T-helper 17 cell (primary cell): Measurements from ENCODE around the gene CCDC9. TPM values are rescaled to one million over a fixed set of nuclear protein-coding genes. Genes with fewer than 3 reads are reported as not detected.
"Not testable (repeated sequence)": the region's sequence is repeated elsewhere in the genome, so short reads cannot be mapped to it uniquely, and the experiment has no call there.

Source experiments
- ATAC-seq: fragments of 150-1000 bp; cut with Tn5 transposase; 2 replicates; pipeline ENCODE4 v1.10.0; 2021; ENCODE audit warnings: mild to moderate bottlenecking, moderate library complexity
- DNase-seq, 3 donors: peaks; one replicate each; pipeline versions ENCODE4 v3.0.0 to v3.0.0-alpha.2; 2020 to 2021
- H3K9me3 ChIP-seq: one replicate; pipeline ENCODE4 v1.7.0; 2013; ENCODE audit warnings: low read length, mild to moderate bottlenecking; ENCODE audit not compliant: control insufficient read depth, poor library complexity, severe bottlenecking
- H3K27ac Mint-ChIP-seq: one replicate; pipeline ENCODE4 v1.8.0; 2022; ENCODE audit warnings: mild to moderate bottlenecking, moderate library complexity, mixed read lengths
- H3K27me3 Mint-ChIP-seq: one replicate; pipeline ENCODE4 v1.8.0; 2022; ENCODE audit warnings: mixed read lengths
- H3K36me3 Mint-ChIP-seq: one replicate; pipeline ENCODE4 v1.8.0; 2022; ENCODE audit warnings: low read depth, mixed read lengths
- H3K4me1 Mint-ChIP-seq: one replicate; pipeline ENCODE4 v1.8.0; 2022; ENCODE audit warnings: mild to moderate bottlenecking, mixed read lengths
- H3K4me3 Mint-ChIP-seq: one replicate; pipeline ENCODE4 v1.8.0; 2022; ENCODE audit warnings: mild to moderate bottlenecking, moderate library complexity, mixed read lengths
- total RNA-seq, 4 donors: library from RNA in 2 of 4; stranded (reverse) in 2 of 4; gene quantifications; one replicate each; pipeline ENCODE4 v1.2.3 and lab custom pipeline; 2022 to 2026

CCDC9 gene
- total RNA-seq, 2 donors from 2014 or later: 35.6 to 53.7 TPM

DNA sequence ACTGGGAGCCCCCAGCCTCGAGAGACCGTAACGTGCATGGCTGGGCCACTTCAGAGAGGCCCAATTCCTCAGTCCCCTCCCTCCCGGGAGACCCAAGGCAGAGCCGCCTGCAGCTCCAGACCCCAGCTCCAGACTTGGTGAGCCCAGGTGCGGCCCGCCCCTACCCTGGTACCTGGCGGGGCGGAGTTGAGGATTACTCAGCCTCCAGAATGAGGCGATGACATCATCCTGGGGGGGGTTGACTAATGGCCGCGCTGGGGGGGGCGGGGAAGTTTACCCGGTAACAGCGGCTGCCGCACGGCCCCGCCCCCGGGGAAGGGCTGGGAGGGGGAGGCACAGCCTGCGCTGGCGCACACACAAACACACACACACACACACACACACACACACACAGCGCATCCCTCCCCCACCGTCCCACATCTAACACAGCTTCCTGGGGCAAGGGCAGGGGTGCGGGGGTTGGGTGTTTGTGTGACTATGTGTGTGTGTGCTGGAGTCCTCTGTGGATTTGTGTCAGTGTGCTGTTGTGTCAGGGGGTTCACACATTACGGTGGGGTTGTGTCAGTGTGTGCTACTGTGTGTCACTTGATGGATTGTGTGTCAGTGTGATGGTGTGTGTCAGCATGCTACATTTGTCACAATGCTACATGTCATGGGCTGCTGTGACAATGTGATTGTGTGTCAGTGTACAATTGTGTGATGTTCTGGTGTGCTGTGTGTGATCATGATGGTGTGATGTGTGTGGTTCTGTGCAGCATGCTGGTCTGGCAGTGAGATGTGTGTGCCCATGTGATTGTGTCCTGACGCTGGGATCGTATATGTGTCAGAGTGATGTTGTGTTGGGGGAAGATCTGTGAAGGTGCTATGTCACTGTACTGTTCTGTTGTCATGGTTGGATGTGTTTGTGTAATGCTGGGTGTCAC lies 15.1 kb upstream of the CCDC9 start:
- ATAC-seq (peak; percentile 71), DNase-seq (peak; percentile 81 to 86 (median 82))
- peaks cover 20% of the 10 kb centered on the region for H3K4me1 Mint-ChIP-seq
- H3K9me3 ChIP-seq: no peaks in the 10 kb centered on the region
- no peaks in the 10 kb centered on the region for H3K36me3 Mint-ChIP-seq
- no peak overlapping the region for H3K27ac Mint-ChIP-seq
- no peaks in the 10 kb centered on the region for H3K27me3 Mint-ChIP-seq
- no peak overlapping the region for H3K4me3 Mint-ChIP-seq

DNA sequence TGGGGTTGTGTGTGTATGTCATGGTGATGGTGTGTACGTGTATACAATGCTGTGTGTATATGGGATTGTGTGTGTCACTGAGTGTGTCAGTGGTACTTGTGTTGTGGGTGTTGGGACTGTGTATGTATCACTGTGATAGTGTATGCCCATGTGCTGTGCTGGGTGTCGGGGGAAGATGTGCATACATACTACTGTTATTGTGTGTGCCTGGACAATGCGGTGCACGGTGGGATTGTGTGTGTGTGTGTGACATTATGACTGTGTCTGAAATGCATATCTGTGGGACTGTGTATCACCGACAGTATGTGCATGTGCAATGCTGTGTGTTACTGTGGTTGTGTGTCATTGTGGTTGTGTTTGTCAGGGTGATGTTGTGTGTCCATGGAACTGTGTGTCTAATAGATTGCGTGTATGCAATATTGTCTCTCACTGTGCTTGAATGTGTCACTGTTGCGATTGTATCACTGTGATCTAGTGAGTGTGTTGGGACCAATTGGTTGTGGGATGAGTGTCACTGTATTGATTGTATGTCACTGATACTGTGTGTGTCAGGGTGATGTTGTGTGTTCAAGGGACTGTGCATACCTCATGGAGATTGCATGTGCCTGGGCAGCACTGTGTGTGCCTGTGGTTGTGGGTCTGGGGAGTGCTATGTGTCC lies 14.3 kb upstream of the CCDC9 start:
- DNase-seq (no peak), ATAC-seq (no peak)
- no peaks in the 10 kb centered on the region for H3K9me3 ChIP-seq
- H3K4me3 Mint-ChIP-seq: no peak overlapping the region
- H3K4me1 Mint-ChIP-seq: peaks cover 20% of the 10 kb centered on the region
- no peaks in the 10 kb centered on the region for H3K36me3 Mint-ChIP-seq
- H3K27ac Mint-ChIP-seq: no peak overlapping the region
- no peaks in the 10 kb centered on the region for H3K27me3 Mint-ChIP-seq

GRCh38 chr19:47243364-47243775 lies 13.0 kb upstream of the CCDC9 start:
- H3K9me3 ChIP-seq: no peaks in the 10 kb centered on the region
- Mint-ChIP-seq H3K27ac (no peak overlapping the region), H3K27me3 (no peaks in the 10 kb centered on the region), H3K4me3 (peak overlapping the region; percentile 86), H3K4me1 (peaks cover 22% of the 10 kb centered on the region), H3K36me3 (no peaks in the 10 kb centered on the region)
- DNase-seq (no peak), ATAC-seq (peak; percentile 1)

DNA sequence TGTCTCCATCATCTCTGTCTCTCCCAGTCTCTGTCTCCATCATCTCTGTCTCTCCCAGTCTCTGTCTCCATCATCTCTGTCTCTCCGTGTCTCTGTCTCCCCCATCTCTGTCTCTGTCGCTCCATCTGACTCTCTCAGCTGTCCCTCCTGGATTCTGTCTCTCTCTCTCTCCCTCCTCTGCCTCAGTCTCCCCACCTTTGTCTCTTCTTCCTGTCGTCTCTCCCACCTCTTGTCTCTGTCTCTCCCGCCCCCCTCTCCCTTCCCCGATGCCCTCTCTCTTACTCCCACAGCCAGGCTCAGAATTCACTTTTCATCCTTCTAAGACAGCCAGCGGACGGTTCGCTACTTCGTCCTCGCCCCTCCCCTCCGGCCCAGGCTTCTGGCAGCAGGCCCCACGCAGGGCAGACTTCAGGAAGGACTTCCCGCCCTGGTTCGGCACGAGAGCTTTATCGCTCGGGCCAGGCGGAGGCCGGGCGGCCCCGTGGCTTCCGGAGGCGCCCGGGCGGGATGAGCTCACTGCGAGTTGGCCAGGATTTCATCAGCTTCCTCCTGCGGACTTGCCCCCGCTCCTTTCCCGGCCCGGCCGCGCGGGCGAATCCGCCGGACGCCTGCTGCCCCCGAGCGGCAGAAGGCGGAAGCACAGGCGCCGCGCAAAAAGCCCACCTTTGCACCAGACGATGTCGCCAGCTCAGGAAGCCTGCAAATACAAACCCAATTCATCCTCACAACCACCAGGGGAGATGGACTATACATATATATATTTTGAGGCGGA lies 12.4 kb upstream of the CCDC9 start:
- H3K9me3 ChIP-seq: no peaks in the 10 kb centered on the region
- ATAC-seq: peak; percentile 55
- Mint-ChIP-seq H3K4me1 (peaks cover 20% of the 10 kb centered on the region), H3K4me3 (peak overlapping the region; percentile 86), H3K27me3 (no peaks in the 10 kb centered on the region), H3K36me3 (no peaks in the 10 kb centered on the region), H3K27ac (no peak overlapping the region)
- DNase-seq: peak; percentile 78 to 86 (median 85)

DNA sequence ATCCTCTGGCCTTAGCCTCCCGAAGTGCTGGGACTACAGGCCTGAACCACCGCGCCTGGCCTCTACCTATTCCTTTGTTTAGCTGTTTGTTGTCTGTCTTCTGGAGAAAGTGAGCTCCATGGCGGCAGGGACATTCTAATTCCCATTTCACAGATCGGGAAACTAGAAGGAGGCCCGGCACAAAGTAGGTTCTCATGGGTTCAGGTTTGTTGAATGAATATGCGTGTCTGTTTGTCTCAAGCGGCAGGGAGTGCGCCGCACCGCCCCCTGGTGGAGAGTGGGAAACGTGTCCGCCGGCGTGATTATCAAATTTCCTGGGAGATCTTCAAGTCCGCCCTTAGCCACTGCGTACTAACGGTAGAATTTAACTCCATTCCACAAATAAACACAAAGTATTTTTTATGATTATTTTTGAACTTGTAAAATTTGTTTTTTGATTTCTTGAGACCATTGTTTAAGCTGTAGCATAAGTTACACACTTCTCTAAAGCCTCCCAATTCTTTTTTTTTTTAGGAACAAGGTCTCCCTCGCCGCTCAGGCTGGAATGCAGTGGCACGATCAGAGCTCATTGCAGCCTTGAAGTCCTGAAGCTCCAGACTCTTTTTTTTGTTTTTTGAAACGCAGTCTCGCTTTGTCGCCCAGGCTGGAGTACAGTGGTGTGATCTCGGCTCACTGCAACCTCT lies 8.9 kb upstream of the CCDC9 start:
- Mint-ChIP-seq H3K4me3 (peak overlapping the region; percentile 57), H3K4me1 (peaks cover 21% of the 10 kb centered on the region), H3K36me3 (no peaks in the 10 kb centered on the region), H3K27ac (no peak overlapping the region), H3K27me3 (no peaks in the 10 kb centered on the region)
- peak; percentile 64 to 79 (median 71) for DNase-seq
- no peaks in the 10 kb centered on the region for H3K9me3 ChIP-seq
- no peak for ATAC-seq

GRCh38 chr19:47253016-47253415 lies 3.3 kb upstream of the CCDC9 start:
- not testable (repeated sequence) for ATAC-seq, DNase-seq, H3K4me3 Mint-ChIP-seq, H3K27ac Mint-ChIP-seq, H3K36me3 Mint-ChIP-seq, H3K27me3 Mint-ChIP-seq, H3K9me3 ChIP-seq
- peaks cover 22% of the 10 kb centered on the region for H3K4me1 Mint-ChIP-seq

GRCh38 chr19:47253467-47253881 lies 2.9 kb upstream of the CCDC9 start:
- Mint-ChIP-seq H3K27ac (no peak overlapping the region), H3K4me3 (no peak overlapping the region), H3K27me3 (no peaks in the 10 kb centered on the region), H3K36me3 (peaks cover 2% of the 10 kb centered on the region), H3K4me1 (peaks cover 23% of the 10 kb centered on the region)
- DNase-seq (no peak), ATAC-seq (no peak)
- H3K9me3 ChIP-seq: no peaks in the 10 kb centered on the region

DNA sequence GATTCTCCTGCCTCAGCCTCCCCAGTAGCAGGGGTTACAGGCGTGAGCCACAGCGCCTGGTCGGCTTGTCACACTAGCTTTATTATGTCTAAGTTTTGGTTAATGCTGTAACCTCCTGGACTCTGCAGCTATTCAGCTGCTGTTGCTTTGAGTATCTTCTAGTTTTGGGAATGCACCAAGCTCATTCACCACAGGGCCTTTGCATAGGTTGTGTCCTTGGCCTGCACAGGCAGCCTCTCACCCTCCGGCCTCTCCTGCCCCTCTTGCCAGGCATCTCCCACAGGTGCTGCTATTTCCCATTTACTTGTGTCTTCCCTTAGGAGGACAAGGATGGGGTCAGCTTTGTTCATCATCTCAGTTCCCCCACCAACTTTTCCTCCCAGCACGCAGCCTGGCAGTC lies 2.4 kb upstream of the CCDC9 start:
- peaks cover 28% of the 10 kb centered on the region for H3K4me1 Mint-ChIP-seq
- no peak overlapping the region for H3K27ac Mint-ChIP-seq
- H3K36me3 Mint-ChIP-seq: peaks cover 2% of the 10 kb centered on the region
- ATAC-seq: no peak
- H3K4me3 Mint-ChIP-seq: no peak overlapping the region
- H3K27me3 Mint-ChIP-seq: no peaks in the 10 kb centered on the region
- H3K9me3 ChIP-seq: no peaks in the 10 kb centered on the region
- no peak for DNase-seq

- Mint-ChIP-seq H3K4me1 (peaks cover 42% of the 10 kb centered on the region), H3K27ac (peak overlapping the region; percentile 93), H3K27me3 (no peaks in the 10 kb centered on the region), H3K36me3 (peaks cover 14% of the 10 kb centered on the region), H3K4me3 (peak overlapping the region; percentile 96)
- ATAC-seq (peak; percentile 80), DNase-seq (peak; percentile 98)
- no peaks in the 10 kb centered on the region for H3K9me3 ChIP-seq
Measured at GRCh38 chr19:47256693-47257410, 527 bp downstream of the CCDC9 start.

GRCh38 chr19:47257411-47258169 lies 1.3 kb downstream of the CCDC9 start:
- DNase-seq: no peak
- H3K9me3 ChIP-seq: no peaks in the 10 kb centered on the region
- peaks cover 14% of the 10 kb centered on the region for H3K36me3 Mint-ChIP-seq
- H3K4me1 Mint-ChIP-seq: peaks cover 39% of the 10 kb centered on the region
- no peak for ATAC-seq
- H3K27ac Mint-ChIP-seq: peak overlapping the region; percentile 93
- H3K4me3 Mint-ChIP-seq: peak overlapping the region; percentile 96
- H3K27me3 Mint-ChIP-seq: no peaks in the 10 kb centered on the region

GRCh38 chr19:47258434-47258833 lies 2.1 kb downstream of the CCDC9 start:
- DNase-seq (no peak), ATAC-seq (no peak)
- no peaks in the 10 kb centered on the region for H3K9me3 ChIP-seq
- Mint-ChIP-seq H3K27ac (no peak overlapping the region), H3K4me3 (no peak overlapping the region), H3K4me1 (peaks cover 39% of the 10 kb centered on the region), H3K36me3 (peaks cover 14% of the 10 kb centered on the region), H3K27me3 (no peaks in the 10 kb centered on the region)
